HEK293T (cell line): ENCODE data around the gene FCN3.
A peak's percentile ranks its signal among the peaks of the same experiment; 100 is the strongest.
"Not testable (repeated sequence)": the region's sequence is repeated elsewhere in the genome, so short reads cannot be mapped to it uniquely, and the experiment has no call there.

Experiments
- CTCF ChIA-PET: fragments of 350-600 bp; formaldehyde crosslinking; extraction: SDS; loops from one replicate; lab custom pipeline; 2021; ENCODE audit warnings: antibody characterized with exemption, inconsistent platforms; lab: Yijun Ruan, JAX
- POLR2A ChIA-PET: fragments of 350-600 bp; formaldehyde crosslinking; extraction: SDS; loops from one replicate; lab custom pipeline; 2020; ENCODE audit warnings: antibody characterized with exemption, inconsistent platforms; lab: Yijun Ruan, JAX
- DNase-seq: peaks from one replicate; pipeline ENCODE4 v3.0.0; 2012; ENCODE audit warnings: mixed read lengths; ENCODE audit errors: extremely low spot score
- ARNT ChIP-seq: fragments of 450-650 bp; IDR thresholded peaks from 2 replicates; pipeline ENCODE4 v1.6.1; 2017; ENCODE audit warnings: mild to moderate bottlenecking
- BHLHE40 ChIP-seq: fragments of 450-650 bp; IDR thresholded peaks from 2 replicates; pipeline ENCODE4 v1.6.1; 2016; ENCODE audit warnings: mild to moderate bottlenecking, moderate library complexity, borderline replicate concordance
- CTBP1 ChIP-seq: fragments of 450-650 bp; IDR thresholded peaks from 2 replicates; pipeline ENCODE4 v1.6.1; 2016; ENCODE audit warnings: borderline replicate concordance
- ELF4 ChIP-seq: fragments of 450-650 bp; IDR thresholded peaks from 2 replicates; pipeline ENCODE4 v1.6.1; 2017; ENCODE audit warnings: antibody characterized with exemption
- FOXA1 ChIP-seq: fragments of 450-650 bp; IDR thresholded peaks from 2 replicates; pipeline ENCODE4 v1.6.1; 2016; ENCODE audit warnings: mild to moderate bottlenecking
- FOXK2 ChIP-seq: fragments of 450-650 bp; IDR thresholded peaks from 2 replicates; pipeline ENCODE4 v1.6.1; 2016; ENCODE audit warnings: mild to moderate bottlenecking
- FOXM1 ChIP-seq: fragments of 450-650 bp; IDR thresholded peaks from 2 replicates; pipeline ENCODE4 v1.6.1; 2017; ENCODE audit warnings: mild to moderate bottlenecking, borderline replicate concordance
- HDGF ChIP-seq: fragments of 450-650 bp; IDR thresholded peaks from 2 replicates; pipeline ENCODE4 v1.6.1; 2017; ENCODE audit warnings: antibody characterized with exemption, borderline replicate concordance
- L3MBTL2 ChIP-seq: fragments of 450-650 bp; conservative IDR thresholded peaks from 2 replicates; pipeline ENCODE4 v1.6.1; 2016; ENCODE audit warnings: mild to moderate bottlenecking
- LEF1 ChIP-seq: fragments of 450-650 bp; IDR thresholded peaks from 2 replicates; pipeline ENCODE4 v1.6.1; 2017; ENCODE audit warnings: mild to moderate bottlenecking, borderline replicate concordance
- NFRKB ChIP-seq: fragments of 450-650 bp; IDR thresholded peaks from 2 replicates; pipeline ENCODE4 v1.6.1; 2016; ENCODE audit warnings: mild to moderate bottlenecking, moderate library complexity
- SP1 ChIP-seq: fragments of 450-650 bp; IDR thresholded peaks from 2 replicates; pipeline ENCODE4 v1.6.1; 2017
- SUZ12 ChIP-seq: fragments of 450-650 bp; IDR thresholded peaks from 2 replicates; pipeline ENCODE4 v1.6.1; 2016; ENCODE audit warnings: mild to moderate bottlenecking
- TARDBP ChIP-seq: fragments of 450-650 bp; IDR thresholded peaks from 2 replicates; pipeline ENCODE4 v1.6.1; 2016
- ZNF384 ChIP-seq: fragments of 450-650 bp; IDR thresholded peaks from 2 replicates; pipeline ENCODE4 v1.6.1; 2016
- TF ChIP-seq, protein P1 (sequence below): fragments of 450-650 bp; IDR thresholded peaks from 2 replicates; pipeline ENCODE4 v1.6.1; 2016

The FCN3 gene

DNA sequence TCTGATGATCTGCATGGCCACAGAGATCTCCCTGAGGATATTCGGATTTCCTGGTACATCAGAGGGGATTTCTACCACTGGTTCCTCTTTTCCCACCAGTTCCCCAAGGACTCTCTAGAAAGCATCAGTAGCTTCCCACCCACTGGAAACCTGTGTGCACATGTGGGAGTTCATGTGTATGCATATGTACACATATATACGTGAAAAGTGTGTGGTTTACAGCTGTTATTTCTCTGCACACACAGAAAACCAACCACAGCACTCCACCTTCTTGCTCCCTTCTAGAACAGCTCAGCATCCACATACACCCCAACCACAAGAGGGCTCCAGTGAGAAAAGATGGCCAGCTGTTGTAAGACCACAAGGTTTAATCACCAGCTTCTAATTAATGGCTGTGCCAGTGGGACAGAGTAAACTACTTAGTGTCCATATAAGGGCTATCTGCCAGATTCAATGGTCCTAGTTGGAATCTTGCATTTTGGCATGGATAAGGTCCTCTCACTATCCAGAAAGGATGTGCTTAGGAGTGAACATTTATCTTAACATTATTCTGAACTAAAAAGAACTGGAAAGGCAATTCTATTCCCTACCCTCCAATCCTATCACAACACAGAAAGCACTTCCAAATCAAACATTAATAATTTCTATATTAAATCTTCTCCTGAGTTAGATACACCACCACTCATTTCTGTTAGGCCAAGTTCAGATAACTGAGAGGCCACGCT, 41.9 kb upstream of the FCN3 start:
- ChIA-PET POLR2A (interaction anchor here (1.0 kb wide), 1 partner anchor 74 kb away, joined by 5 read pairs; the partner anchor contains the start of gene WASF2), CTCF (interaction anchor here (0.5 to 1.0 kb wide), 4 partner anchors 15 to 141 kb away, joined by 3 read pairs; no protein-coding TSS in a partner anchor)
- no peak for TF ChIP-seq ELF4
- TF ChIP-seq L3MBTL2 = no peak
- peak; percentile 61 for DNase-seq

DNA sequence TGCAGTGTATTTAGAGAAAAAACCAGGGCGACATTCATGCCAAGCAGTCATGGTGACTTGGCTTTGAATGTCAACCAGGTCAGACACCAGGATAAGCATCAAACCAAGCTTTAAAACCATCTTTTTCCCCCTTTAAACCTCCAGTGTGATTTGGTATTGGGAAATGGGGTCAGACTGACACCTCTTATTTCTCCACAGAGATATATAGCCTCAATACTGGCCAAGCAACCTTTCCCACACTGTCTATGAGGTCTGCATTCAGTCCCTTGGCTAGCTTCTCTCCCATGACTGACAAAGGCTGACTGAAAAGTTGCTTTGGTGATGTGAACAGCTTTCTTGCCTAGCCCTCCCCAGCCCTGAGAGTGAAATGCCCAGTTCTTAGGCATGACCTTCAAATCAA, 39.5 kb upstream of the FCN3 start:
- POLR2A ChIA-PET = no interaction called here
- CTCF ChIA-PET = no interaction called here
- no peak for DNase-seq
- no peak for TF ChIP-seq ZNF384
- TF ChIP-seq FOXM1 = no peak
- TF ChIP-seq, protein P1, sequence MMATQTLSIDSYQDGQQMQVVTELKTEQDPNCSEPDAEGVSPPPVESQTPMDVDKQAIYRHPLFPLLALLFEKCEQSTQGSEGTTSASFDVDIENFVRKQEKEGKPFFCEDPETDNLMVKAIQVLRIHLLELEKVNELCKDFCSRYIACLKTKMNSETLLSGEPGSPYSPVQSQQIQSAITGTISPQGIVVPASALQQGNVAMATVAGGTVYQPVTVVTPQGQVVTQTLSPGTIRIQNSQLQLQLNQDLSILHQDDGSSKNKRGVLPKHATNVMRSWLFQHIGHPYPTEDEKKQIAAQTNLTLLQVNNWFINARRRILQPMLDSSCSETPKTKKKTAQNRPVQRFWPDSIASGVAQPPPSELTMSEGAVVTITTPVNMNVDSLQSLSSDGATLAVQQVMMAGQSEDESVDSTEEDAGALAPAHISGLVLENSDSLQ = no peak
- no peak for TF ChIP-seq FOXA1
- no peak for TF ChIP-seq SP1
- no peak for TF ChIP-seq ELF4

DNA sequence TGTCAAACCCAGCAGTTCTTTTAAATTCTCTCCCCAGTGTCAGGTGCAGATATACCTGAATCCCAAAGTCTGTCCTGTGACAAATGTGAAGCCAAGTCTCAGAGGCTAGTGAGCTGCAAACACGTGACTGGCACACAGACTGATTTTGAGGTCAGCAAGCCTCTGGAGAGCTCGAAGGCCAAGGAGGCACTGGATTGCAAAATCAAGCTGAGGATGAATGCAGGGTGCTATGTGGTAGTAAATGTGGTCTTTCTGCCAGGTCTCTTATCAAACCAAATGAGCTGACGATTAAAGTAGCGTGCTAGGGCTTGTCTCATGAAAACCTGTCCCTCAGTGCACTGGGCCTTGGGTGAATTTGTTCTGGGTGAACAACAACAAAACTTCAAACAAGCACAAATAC, 38.4 kb upstream of the FCN3 start:
- TF ChIP-seq SUZ12 (no peak), ARNT (no peak)
- POLR2A ChIA-PET = no interaction called here
- CTCF ChIA-PET = interaction anchor here (0.5 to 1.1 kb wide), 3 partner anchors 18 to 193 kb away, joined by 3 read pairs; no protein-coding TSS in a partner anchor
- no peak for DNase-seq

GRCh38 chr1:27412502-27412901, 37.9 kb upstream of the FCN3 start:
- DNase-seq = no peak
- TF ChIP-seq ARNT (no peak), LEF1 (no peak), FOXM1 (no peak), L3MBTL2 (no peak), ZNF384 (no peak), FOXK2 (no peak), SP1 (no peak), TARDBP (no peak), ELF4 (no peak), BHLHE40 (no peak), FOXA1 (no peak), SUZ12 (no peak), NFRKB (no peak), HDGF (no peak), CTBP1 (no peak)
- TF ChIP-seq, protein P1 = no peak
- POLR2A ChIA-PET = no interaction called here
- CTCF ChIA-PET = no interaction called here

GRCh38 chr1:27410709-27411108, 36.1 kb upstream of the FCN3 start:
- TF ChIP-seq HDGF = no peak
- no peak for TF ChIP-seq CTBP1
- TF ChIP-seq, protein P1 = no peak
- TF ChIP-seq ZNF384 = no peak
- no peak for TF ChIP-seq NFRKB
- no peak for TF ChIP-seq LEF1
- no peak for TF ChIP-seq SP1
- no peak for TF ChIP-seq L3MBTL2
- no peak for TF ChIP-seq BHLHE40
- no peak for TF ChIP-seq TARDBP
- TF ChIP-seq ELF4 = no peak
- no peak for TF ChIP-seq FOXM1
- no peak for TF ChIP-seq ARNT
- TF ChIP-seq SUZ12 = no peak
- TF ChIP-seq FOXK2 = no peak
- TF ChIP-seq FOXA1 = no peak
- DNase-seq = no peak
- CTCF ChIA-PET = no interaction called here
- POLR2A ChIA-PET = interaction anchor here (1.2 kb wide), 1 partner anchor 80 kb away, joined by 5 read pairs; the partner anchor contains the start of gene WASF2

DNA sequence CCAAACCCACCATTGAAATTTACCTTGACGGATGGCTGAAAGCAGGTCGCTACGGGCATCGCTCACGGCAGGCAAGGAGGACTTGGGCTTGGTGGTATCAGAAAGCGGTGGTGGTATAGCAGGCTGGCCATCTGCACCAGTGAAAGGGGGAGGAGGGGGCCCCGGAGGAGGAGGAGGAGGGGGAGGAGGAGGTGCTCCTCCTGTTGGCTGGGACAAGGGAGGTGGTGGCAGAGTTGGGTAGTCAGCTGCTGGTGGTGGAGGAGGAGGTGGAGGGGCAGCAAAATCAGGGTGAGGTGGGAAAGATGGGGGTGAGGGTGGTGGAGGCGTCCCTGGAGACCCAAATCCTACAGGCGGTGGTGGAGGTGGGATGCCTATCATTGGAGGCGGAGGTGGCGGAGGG, 35.0 kb upstream of the FCN3 start:
- TF ChIP-seq ZNF384 (no peak), SP1 (no peak), FOXA1 (no peak), ELF4 (no peak), FOXK2 (no peak), L3MBTL2 (no peak), FOXM1 (no peak), NFRKB (no peak)
- POLR2A ChIA-PET = no interaction called here
- CTCF ChIA-PET = no interaction called here
- no peak for DNase-seq

DNA sequence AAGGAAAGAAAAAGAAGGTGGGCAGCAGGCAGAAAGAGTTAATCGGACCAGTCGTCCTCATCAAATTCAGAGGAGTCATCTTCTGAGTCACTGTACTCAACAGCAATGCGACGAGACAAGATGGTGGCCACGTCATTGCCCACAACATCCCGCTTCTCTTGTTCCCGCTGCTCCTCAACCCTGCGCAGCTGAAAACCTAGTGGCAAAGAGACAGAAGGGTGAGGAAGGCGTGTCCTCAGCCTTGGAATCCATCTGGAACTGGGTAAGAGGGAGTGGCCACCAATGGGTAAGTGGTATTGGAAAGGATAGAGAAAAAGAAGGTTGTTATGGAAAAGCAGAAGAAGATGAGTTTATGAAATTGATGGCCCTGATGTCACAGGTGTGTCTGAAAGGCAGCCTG, 33.5 kb upstream of the FCN3 start:
- ChIA-PET CTCF (no interaction called here), POLR2A (no interaction called here)
- DNase-seq = no peak

GRCh38 chr1:27406791-27407190, 32.2 kb upstream of the FCN3 start:
- POLR2A ChIA-PET, CTCF ChIA-PET, DNase-seq: not testable (repeated sequence)

More for the DNA sequence above, 33.5 kb upstream of the FCN3 start:
- TF ChIP-seq TARDBP = no peak
- no peak for TF ChIP-seq HDGF
- no peak for TF ChIP-seq NFRKB
- TF ChIP-seq ELF4 = no peak
- no peak for TF ChIP-seq FOXA1
- TF ChIP-seq ARNT = no peak
- TF ChIP-seq FOXK2 = no peak
- no peak for TF ChIP-seq CTBP1
- TF ChIP-seq LEF1 = no peak
- no peak for TF ChIP-seq L3MBTL2
- TF ChIP-seq FOXM1 = no peak
- TF ChIP-seq, protein P1 = no peak
